H4 (cell line): ENCODE measurements around the gene ZNF532. TPM values are rescaled to one million over a fixed set of nuclear protein-coding genes. Genes with fewer than 3 reads are reported as not detected.

Experiments used
- total RNA-seq: library from RNA; depleted of rRNA; stranded (reverse); fragments of >200 nt; shearing (Covaris generic); gene quantifications from 2 replicates; pipeline ENCODE4 v1.2.3, GENCODE V29; 2014; rRNA removed

ZNF532 gene
- total RNA-seq, 1 experiment from 2014 or later = 75.1 TPM

Other genes with a start within 250 kb of the ZNF532 start
- 19.0 and 25.3 TPM in 2 replicates for gene ALPK2, start 235.8 kb upstream of the ZNF532 start, total RNA-seq
- 20.0 and 21.5 TPM in 2 replicates for gene MALT1, start 193.4 kb upstream of the ZNF532 start, total RNA-seq